ENCODE data around the gene SRP14.

DNA sequence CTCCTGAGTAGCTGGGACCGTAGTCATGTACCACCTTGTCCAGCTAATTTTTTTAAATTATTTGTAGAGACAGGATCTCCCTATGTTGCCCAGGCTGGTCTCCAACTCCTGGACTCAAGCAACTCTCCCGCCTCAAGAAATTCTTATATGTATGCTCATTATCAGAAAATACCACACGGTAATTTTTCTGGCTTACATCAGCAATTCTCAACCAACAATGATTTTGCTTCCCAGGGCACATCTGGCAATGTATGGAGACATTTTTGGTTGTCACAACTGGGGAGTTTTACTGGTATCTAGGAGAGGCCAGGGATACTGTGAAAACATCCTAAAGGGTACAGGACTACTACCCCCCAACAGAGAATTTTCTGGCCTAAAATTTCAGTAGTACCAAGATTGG lies 10.8 kb downstream of the SRP14 start:
- TF ChIP-seq, protein P1, sequence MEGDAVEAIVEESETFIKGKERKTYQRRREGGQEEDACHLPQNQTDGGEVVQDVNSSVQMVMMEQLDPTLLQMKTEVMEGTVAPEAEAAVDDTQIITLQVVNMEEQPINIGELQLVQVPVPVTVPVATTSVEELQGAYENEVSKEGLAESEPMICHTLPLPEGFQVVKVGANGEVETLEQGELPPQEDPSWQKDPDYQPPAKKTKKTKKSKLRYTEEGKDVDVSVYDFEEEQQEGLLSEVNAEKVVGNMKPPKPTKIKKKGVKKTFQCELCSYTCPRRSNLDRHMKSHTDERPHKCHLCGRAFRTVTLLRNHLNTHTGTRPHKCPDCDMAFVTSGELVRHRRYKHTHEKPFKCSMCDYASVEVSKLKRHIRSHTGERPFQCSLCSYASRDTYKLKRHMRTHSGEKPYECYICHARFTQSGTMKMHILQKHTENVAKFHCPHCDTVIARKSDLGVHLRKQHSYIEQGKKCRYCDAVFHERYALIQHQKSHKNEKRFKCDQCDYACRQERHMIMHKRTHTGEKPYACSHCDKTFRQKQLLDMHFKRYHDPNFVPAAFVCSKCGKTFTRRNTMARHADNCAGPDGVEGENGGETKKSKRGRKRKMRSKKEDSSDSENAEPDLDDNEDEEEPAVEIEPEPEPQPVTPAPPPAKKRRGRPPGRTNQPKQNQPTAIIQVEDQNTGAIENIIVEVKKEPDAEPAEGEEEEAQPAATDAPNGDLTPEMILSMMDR (conservative IDR thresholded peaks at IDR 0.05; ENCODE audit: low read length) = no peak
- TF ChIP-seq EZH2phosphoT487 (IDR thresholded peaks at IDR 0.05; ENCODE audit: borderline replicate concordance, low read depth, low read length) = no peak
